NB4 (cell line): ENCODE results near the gene SYT6.
"Not testable (repeated sequence)": the region's sequence is repeated elsewhere in the genome, so short reads cannot be mapped to it uniquely, and the experiment has no call there.

ENCODE experiments used
- DNase-seq: peaks from one replicate; pipeline ENCODE4 v3.0.0; 2010; ENCODE audit warnings: low read depth
- H3K4me3 ChIP-seq: one replicate; pipeline ENCODE4 v1.5.1; 2011; ENCODE audit warnings: mild to moderate bottlenecking, low read depth, low read length, moderate library complexity
- CTCF ChIP-seq: IDR thresholded peaks from one replicate; pipeline ENCODE4 v1.5.1; 2012; ENCODE audit warnings: low read depth, low read length
- MAX ChIP-seq: IDR thresholded peaks from 2 replicates; pipeline ENCODE4 v1.6.1; 2011; ENCODE audit warnings: low read depth, low read length
- MYC ChIP-seq: IDR thresholded peaks from 2 replicates; pipeline ENCODE4 v1.6.1; 2011; ENCODE audit warnings: low read depth, low read length
- POLR2A ChIP-seq: IDR thresholded peaks from 2 replicates; pipeline ENCODE4 v1.6.1; 2011; ENCODE audit warnings: mild to moderate bottlenecking; ENCODE audit not compliant: insufficient read length; ENCODE audit errors: extremely low read depth

The SYT6 gene

DNA sequence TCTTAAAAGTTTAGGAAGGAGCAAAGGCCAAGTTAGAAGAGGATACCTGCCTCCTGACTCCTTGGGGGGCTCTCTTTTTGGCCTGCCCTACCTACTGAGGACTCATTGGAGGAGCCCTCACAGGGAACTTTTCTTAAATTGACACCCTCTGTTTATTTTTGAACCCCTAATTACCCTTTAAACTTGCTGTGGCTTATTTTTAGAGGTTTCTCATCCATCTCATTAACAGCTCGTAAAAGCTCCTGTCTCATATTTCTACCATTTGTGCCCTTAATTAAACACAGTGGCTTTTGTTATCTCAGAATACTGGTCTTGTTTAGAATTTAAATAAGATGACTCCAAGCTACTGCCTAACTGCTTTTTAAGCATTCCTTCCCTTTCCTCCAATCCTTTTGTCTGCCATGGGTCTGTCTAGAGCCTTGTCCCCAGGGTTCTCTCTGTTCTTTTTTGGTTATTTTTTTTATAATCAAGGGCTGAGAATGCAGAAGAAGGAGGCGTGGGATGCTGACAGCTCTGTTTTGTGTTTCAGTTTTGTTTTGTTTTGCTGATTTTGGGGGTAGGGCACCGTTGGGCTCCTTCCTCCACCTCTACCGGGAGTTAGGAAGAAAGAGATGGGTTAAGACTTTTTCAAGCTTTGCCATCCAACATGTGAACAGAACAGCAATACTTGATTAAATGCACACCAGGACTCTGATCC lies 78.0 kb downstream of the SYT6 start:
- H3K4me3 ChIP-seq, result no peak overlapping the region
- no peak for TF ChIP-seq MAX
- TF ChIP-seq CTCF, result no peak
- no peak for TF ChIP-seq MYC
- no peak for TF ChIP-seq POLR2A
- no peak for DNase-seq

GRCh38 chr1:114075105-114075504 lies 78.6 kb downstream of the SYT6 start:
- no peak for TF ChIP-seq MAX
- no peak for TF ChIP-seq MYC
- no peak for TF ChIP-seq POLR2A
- TF ChIP-seq CTCF, result no peak
- H3K4me3 ChIP-seq, result no peak overlapping the region
- no peak for DNase-seq

DNA sequence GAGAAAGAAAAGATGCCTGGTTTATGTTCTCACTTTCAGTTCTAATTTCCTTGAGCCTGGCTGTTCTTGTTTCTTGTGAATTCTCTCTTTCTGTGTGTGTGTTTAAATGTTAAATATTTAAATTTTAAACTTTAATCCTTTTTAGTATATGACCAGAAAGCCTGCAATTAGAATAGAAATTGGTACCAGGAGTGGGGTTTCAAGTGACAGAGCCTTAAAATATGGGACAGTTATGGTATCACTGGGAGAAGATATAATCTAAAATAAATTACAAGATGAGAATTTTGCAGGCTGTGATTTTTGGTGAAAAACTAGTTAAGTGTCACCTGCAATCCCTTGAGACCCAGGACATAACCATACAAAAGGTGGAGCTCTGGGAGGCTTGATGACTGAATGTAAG lies 81.4 kb downstream of the SYT6 start:
- no peak overlapping the region for H3K4me3 ChIP-seq
- TF ChIP-seq CTCF, result no peak
- no peak for DNase-seq

DNA sequence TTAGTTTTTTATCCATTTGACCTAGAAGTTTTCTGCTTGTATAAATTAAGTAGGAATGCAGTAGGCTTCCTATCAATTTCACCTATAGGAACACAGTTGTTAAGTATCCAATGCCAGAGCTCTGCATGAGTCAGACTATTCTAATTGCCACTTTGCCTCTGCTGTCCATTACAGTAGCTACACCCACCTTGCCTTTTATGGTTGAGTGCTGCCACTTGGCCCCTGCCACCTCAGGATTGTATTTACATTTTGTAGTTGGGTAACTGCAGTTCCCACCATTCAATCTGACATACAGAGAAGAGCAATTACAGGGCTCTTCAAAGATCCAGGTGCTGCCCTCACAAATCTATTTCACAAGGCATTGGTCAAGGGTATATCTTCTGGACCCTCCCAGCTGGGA lies 83.9 kb downstream of the SYT6 start:
- DNase-seq, H3K4me3 ChIP-seq: not testable (repeated sequence)

GRCh38 chr1:114068684-114069083 lies 85.0 kb downstream of the SYT6 start:
- not testable (repeated sequence) for H3K4me3 ChIP-seq, DNase-seq

- DNase-seq, H3K4me3 ChIP-seq: not testable (repeated sequence)
Measured at GRCh38 chr1:114065671-114066070, 88.0 kb downstream of the SYT6 start.

DNA sequence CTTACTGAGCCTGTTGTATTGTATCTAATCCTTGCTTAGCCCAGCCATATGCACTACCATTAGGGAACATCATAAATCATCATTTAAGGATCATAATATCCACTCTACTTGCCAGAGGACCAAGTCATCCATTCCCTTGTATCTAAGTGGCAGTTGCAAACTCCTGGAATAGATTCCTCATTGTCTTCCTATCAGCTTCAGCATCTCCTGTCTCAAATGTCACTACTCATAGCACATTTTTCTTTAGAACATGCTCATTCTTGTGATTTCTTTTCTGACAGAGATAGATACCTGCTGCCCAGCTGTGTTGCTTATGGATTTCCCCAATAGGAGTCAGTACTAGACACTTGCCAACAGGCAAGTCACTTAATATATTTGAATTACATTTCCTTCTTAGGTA lies 90.1 kb downstream of the SYT6 start:
- TF ChIP-seq CTCF (no peak), MAX (no peak), POLR2A (no peak), MYC (no peak)
- no peak overlapping the region for H3K4me3 ChIP-seq
- no peak for DNase-seq

- DNase-seq, result no peak
- no peak overlapping the region for H3K4me3 ChIP-seq
- no peak for TF ChIP-seq MAX
- no peak for TF ChIP-seq POLR2A
- no peak for TF ChIP-seq CTCF
- TF ChIP-seq MYC, result no peak
Measured at GRCh38 chr1:114062477-114063099, 91.1 kb downstream of the SYT6 start.
